ENCODE results near the gene ADAP1.
"Not testable (repeated sequence)": the region's sequence is repeated elsewhere in the genome, so short reads cannot be mapped to it uniquely, and the experiment has no call there.

ADAP1 gene

DNA sequence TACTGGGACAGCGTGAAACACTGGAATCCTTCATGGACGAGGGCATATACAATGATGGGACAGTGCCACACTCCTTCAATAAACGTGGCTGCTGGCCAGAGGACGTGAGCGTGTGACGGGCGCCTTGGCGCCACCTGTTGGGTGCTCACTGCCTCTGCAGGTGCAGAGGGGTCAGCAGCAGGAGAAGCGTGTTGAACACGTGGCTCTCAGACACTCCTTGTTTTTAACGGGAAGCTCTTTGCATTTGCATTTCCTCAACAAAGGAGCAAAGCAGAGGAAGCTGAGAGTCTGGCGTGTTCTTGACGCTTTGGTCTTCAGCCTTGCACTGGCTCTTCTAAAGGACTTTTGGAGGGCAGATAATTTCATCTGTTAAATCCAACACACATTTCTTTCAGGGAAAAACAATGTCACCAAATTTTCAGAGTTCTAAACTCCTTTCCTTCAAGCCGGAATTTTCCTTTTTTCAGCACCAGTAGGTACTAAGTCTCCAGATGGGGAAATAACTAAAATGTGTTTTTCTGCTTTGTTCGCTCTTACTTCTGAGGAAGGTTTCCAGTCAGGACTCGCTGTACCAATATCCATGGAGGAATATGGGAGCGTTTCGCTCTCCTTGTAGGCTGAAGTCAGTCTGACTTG, 81.0 kb downstream of the ADAP1 start:
- TF ChIP-seq, protein P1, sequence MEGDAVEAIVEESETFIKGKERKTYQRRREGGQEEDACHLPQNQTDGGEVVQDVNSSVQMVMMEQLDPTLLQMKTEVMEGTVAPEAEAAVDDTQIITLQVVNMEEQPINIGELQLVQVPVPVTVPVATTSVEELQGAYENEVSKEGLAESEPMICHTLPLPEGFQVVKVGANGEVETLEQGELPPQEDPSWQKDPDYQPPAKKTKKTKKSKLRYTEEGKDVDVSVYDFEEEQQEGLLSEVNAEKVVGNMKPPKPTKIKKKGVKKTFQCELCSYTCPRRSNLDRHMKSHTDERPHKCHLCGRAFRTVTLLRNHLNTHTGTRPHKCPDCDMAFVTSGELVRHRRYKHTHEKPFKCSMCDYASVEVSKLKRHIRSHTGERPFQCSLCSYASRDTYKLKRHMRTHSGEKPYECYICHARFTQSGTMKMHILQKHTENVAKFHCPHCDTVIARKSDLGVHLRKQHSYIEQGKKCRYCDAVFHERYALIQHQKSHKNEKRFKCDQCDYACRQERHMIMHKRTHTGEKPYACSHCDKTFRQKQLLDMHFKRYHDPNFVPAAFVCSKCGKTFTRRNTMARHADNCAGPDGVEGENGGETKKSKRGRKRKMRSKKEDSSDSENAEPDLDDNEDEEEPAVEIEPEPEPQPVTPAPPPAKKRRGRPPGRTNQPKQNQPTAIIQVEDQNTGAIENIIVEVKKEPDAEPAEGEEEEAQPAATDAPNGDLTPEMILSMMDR (IDR thresholded peaks at IDR 0.05; ENCODE audit: low read depth, low read length): peak; percentile 87
- H3K4me3 ChIP-seq (ENCODE audit: low read depth, low read length): no peak overlapping the region

DNA sequence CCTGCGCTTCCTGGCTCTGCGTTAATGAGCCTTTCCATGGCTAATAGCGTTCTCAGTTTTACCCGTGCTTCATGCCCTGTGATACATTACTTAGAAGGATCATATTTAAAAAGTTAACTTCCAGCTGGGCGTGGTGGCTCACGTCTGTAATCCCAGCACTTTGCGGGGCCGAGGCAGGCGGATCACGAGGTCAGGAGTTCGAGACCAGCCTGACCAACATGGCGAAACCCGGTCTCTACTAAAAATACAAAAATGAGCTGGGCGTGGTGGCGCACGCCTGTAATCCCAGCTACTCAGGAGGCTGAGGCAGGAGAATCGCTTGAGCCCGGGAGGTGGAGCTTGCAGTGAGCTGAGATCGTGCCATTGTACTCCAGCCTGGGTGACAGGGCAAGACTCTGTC, 81.8 kb downstream of the ADAP1 start:
- not testable (repeated sequence) for H3K4me3 ChIP-seq (ENCODE audit: low read depth, low read length)

DNA sequence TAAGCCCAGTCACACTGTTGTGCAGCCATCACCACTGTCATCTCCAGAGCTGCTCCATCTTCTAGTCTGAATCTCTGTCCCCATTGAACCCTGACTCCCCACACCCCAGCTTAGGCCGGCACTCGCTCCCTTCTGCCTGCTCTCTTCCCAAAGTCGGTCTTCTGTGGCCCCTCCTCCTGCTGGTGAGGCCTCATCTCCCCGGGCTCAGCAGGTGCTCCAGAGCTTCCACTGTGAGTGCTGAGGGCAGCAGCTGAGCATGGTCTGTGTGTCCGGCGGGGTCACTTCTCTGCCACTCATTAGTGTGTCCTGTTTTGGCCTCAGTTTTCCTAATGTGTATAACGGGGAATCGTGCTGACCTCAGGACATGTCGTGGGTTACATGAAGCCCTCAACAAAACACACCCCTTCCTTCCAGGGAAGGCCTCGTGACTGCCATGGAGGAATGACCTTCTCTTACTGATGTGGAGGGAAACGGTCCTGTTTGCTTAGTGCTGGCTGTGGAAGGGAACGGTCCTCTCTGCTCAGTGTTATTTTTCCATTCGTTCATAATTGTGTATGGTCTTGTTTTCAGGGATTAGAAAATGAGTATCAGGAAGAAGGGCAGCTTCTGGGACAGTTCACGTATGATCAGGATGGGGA, 82.5 kb downstream of the ADAP1 start:
- TF ChIP-seq, protein P1 (IDR thresholded peaks at IDR 0.05; ENCODE audit: low read depth, low read length): no peak

DNA sequence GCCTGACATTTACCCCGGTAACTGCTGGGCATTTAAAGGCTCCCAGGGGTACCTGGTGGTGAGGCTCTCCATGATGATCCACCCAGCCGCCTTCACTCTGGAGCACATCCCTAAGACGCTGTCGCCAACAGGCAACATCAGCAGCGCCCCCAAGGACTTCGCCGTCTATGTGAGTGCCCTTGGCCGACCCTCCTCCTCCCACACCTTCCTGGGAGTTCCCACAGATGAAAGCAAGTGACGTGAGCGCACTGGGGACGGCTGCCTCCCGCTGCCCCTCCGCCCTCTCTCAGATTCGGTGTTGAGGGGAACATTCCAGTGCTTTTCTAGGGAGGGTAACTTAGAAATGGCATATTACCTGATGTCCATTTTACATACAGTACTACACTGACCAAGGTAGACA, 85.1 kb downstream of the ADAP1 start:
- TF ChIP-seq, protein P1 (IDR thresholded peaks at IDR 0.05; ENCODE audit: low read depth, low read length): no peak
- H3K4me3 ChIP-seq (ENCODE audit: low read depth, low read length): no peak overlapping the region

More for the DNA sequence above, 82.5 kb downstream of the ADAP1 start:
- no peak overlapping the region for H3K4me3 ChIP-seq (ENCODE audit: low read depth, low read length)

DNA sequence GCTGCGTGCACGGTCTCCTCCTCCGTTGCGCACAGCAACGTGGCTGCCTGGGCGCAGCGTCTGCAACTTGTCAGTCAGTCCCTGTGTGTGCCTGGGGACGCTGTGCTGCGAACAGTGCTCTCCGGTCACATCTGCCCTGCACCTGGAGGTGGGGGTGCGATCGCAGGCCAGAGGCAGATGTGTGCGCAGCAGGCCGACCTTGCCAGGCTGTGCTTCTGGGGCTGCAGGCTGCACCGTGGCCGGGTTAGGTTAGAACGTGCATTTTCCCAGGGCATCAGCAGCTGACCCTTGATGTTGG, 86.3 kb downstream of the ADAP1 start:
- no peak overlapping the region for H3K4me3 ChIP-seq (ENCODE audit: low read depth, low read length)
- TF ChIP-seq, protein P1 (IDR thresholded peaks at IDR 0.05; ENCODE audit: low read depth, low read length): no peak

DNA sequence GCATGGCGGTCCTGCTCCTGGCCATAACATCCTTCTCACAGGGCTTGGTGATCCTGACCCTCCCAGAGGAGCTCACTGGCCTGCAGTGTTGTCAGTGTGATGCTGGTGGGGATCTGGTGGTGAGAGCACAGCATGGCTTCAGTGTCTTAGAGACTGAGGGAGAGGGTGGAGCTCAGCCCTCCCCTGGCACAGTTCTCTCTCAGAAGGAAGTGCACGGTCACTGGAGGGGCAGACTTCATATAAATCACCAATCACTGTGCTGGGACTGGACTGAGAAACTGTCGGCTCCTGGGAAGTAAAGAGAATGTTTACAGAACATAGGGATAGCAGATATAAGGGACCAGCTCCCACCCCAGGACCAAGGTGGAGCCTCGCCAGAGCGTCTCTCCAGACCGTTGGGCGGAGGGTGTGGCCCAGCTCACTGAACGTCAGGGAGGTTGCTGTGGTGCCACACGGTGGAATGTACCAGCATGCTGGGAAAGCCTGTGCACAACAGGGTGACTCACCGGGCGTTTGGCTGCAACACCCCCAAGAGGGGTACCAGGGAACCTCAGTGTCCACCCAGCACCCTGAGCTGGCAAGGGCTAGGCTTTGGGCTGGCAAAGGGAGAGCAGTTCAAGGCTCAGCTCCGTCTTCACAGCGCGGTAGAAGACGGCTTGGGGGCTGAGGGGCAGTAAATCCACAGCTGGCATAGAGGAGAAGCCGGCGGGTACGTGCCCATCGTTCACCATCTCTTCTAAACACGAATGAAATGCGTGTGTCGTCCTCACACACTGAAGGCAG, 86.9 kb downstream of the ADAP1 start:
- TF ChIP-seq, protein P1 (IDR thresholded peaks at IDR 0.05; ENCODE audit: low read depth, low read length): no peak
- no peak overlapping the region for H3K4me3 ChIP-seq (ENCODE audit: low read depth, low read length)

DNA sequence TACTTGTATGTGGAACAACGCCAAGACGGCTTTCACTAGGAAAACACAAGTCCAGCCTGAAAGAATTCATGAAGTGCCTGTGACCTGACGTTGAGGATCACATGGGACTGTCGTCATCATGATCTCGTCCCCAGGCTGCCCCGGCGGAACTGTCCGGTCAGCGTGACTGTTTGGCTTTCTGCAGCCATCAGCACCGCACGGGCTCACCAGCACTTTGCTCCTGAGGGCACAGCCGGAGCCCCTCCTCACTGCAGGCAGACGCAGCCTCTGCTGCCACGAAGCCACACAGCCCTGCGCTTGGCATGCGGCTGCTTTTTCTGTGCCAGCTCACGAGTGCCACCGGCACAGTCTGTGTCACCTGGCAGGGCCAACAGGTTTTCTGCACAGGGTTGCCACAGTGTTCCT, 87.5 kb downstream of the ADAP1 start:
- TF ChIP-seq, protein P1 (IDR thresholded peaks at IDR 0.05; ENCODE audit: low read depth, low read length): no peak
- H3K4me3 ChIP-seq (ENCODE audit: low read depth, low read length): no peak overlapping the region

All from WI38 (cell line).